T follicular helper cell (primary cell): ENCODE measurements around the gene ASTN1.

ENCODE experiments used
- DNase-seq: peaks from one replicate; pipeline ENCODE4 v3.0.0-alpha.2; 2020; ENCODE audit warnings: low read depth

ASTN1 gene

DNA sequence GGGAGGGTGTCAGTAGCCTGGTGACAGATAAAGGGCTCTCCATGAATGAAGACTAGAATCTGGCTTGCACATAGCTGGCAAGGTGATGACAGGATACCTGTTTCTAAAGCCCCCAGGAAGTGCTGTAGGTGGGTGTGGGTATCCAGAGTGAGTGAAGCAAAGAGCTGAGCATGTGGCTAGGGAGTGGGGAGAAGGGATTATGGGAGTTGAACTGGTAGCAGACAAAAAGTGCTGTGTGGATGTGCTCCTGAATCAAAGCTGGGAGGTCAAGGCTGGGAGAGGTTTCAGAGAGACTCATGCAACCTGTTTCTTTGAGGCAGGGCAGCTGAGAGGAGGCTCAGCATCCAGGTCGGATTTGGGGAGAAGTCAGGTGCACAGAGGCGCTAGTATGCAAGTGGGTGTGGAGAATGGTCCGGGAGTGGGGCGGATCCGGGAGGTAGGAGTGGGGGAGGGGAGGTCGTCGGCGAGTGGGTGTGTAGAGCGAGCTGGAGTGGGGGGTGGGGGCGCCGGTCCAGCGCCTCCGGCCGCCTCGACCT is 600 bp downstream of the ASTN1 start:
- no peak for DNase-seq

- DNase-seq = no peak
Measured at GRCh38 chr1:177162243-177162642, 2.3 kb downstream of the ASTN1 start.

GRCh38 chr1:177146499-177146898 is 18.0 kb downstream of the ASTN1 start:
- DNase-seq = no peak

DNA sequence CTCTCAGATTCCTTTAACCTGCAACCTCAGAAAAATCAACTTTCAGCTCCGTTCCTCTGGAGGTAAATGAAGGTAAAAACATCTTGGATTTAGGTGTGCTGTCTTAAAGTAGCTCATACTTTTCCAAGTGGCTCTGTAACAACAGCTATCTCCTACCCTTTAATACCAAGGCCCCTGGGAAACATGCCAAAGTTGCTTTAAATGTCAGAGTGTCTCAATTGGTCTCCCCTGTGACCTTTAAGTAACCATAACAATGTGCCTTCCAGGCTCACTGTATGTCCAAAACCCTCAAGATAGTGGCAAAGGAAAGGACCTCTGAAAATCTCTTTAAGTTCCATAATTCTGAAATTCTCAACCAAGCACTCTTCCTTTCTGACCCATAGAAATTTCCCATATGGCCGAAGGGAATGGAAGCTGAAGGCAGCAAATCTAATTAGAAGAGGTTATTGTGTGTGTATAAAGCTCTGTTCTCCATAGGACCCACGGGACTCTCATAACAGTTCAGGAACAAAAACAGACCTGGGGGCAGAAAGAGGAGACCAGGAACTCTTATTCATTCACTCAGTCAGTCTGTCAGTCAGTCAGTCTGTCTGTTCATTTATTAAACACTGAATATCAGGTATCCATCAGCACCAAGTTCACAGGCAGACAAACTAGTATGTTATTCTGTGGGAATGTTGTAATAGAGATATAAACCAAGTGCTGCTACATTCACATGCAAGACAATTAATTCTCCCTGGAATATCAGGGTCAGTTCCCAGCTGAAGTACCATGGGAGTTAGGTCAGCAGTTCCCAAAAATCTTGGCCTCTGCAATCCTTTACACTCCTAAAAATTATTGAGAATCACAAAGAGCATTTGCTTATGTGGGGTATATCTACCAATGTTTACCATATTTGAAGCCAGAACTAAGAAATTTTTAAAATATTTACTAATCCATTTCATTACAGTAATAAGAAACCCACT is 19.1 kb downstream of the ASTN1 start:
- DNase-seq = no peak

- DNase-seq = no peak
Measured at GRCh38 chr1:177142791-177143271, 21.7 kb downstream of the ASTN1 start.

DNA sequence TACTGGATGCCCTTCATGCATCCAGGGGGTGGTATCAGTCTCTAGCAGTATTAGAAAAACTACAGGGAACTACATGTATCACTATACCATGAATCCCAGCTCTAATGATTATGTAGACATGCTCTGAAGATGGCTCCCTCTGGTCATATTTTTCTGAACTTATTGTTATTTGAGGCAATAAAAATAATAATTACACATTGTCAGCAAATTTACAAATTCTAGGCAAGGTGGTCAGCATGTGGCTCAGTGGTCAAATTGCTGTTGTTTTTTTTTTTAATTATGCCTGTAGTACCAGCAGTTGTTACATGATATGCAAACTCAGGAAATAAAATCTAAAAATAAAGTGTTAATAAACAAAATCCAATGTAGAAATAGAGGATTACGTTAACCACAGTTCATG is 22.5 kb downstream of the ASTN1 start:
- DNase-seq = no peak

- no peak for DNase-seq
Measured at GRCh38 chr1:177138347-177138746, 26.2 kb downstream of the ASTN1 start.

DNA sequence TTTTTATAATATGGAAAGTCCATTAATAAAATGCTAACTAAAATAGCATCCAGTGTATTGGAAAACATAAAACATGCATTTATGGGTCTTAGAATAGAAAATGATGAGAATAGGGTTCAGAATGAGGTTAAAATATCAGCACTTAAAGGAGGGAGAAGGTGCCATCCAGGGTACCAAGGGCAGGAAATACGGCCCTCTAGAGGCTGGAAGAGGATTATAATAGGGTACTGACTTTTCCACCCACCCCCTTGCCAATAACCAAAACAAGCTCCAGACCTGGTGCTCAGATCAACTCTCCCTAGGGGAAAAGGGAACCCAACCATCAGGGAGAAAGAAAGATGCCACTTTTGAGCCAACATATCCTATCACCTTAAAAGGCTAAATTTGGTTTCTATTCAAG is 26.7 kb downstream of the ASTN1 start:
- DNase-seq = no peak

DNA sequence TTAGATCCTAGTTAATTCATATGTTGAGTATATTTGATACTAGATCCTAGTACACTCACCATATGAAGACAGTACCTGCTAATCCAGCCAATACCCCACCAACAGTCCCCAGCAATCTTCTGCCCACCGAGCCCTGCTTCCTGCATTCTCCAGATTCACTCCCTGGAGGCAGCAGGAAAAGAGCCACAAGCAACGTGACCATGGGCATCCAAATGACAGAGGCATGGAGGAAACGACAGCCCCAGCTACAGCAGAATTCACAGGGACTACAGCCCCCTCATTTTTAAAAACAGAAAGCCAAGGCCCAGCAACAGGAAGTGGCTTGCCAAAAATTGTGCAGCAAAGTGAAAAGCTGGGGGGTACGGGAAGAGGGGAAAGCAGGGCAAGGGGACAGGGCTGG is 29.3 kb downstream of the ASTN1 start:
- no peak for DNase-seq

- no peak for DNase-seq
Measured at GRCh38 chr1:177133977-177134538, 30.5 kb downstream of the ASTN1 start.

GRCh38 chr1:177132141-177132540 is 32.4 kb downstream of the ASTN1 start:
- no peak for DNase-seq

DNA sequence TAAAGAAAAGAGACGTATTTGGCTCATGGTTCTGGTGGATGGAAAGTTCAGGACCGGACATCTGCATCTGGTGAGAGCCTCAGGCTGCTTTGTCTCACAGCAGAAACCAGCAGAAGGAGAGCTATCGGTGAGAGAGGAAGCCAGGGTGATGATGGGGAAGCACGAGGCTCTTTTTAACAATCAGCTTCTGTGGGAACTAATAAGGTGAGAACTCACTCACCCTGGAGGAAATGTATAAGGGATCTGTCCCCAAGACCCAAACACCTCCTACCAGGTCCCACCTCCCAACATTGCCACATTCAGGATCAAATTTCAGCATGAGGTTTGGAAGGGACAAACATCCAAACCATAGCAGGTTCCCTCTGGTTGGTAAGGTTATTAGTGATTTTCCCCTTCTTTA is 32.8 kb downstream of the ASTN1 start:
- DNase-seq = no peak

DNA sequence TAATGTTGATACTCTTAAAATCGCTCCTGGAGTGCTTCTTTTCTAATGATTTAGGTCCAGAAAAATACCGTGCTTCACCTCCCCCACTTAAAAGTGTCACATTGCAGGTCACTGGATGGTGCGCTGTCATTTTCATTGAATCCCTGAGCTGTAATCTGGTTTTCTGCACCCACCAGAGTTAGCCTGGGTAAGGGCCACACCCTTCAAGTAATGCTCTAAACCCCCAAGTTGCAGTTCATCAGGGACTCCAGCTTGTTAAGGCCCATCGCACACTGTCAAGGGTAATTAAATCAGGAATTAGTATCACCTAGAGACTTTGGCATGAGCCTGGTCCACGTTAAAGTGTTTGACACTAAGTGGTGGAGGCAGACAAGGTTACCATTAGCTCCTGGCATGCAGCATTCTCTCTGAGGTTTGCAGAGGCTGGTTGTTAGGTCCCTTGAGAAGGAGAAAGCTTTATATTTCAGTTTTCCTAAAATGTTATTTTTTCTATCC is 34.0 kb downstream of the ASTN1 start:
- DNase-seq = no peak

GRCh38 chr1:177128665-177129281 is 35.7 kb downstream of the ASTN1 start:
- DNase-seq = no peak

- DNase-seq = no peak
Measured at GRCh38 chr1:177126267-177126666, 38.2 kb downstream of the ASTN1 start.

DNA sequence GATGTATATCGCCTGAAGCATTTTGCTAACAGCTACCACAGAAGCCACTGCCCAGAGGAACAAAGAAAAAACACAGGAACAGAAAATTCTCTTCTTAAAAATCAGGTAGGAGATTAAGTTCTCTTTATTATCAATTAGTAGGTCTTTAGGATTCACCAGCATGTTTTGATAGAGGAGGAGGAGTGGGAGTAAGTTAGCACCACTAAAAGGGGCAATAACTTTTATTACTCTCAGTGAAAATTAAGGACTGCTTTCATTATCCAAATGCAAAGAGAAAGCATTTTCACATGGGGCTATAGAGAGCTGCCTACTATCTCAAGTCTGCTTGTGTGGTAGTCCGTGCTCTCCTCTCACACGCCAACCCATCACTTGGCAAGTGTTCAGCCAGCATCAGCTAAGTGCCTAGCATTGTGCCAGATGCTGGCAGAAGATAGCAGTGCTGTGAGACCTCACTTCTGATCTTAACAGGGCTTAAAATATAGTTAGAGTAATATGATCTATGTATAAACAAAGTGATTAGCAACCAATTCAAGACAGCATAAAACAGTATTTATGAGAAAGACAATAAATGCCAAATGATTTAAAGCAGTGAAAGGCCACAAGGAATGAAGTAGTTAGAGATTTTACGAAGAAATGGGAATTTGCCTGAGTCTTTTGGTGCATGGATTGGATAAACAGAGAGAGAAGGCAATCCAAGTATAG is 39.8 kb downstream of the ASTN1 start:
- DNase-seq = no peak

DNA sequence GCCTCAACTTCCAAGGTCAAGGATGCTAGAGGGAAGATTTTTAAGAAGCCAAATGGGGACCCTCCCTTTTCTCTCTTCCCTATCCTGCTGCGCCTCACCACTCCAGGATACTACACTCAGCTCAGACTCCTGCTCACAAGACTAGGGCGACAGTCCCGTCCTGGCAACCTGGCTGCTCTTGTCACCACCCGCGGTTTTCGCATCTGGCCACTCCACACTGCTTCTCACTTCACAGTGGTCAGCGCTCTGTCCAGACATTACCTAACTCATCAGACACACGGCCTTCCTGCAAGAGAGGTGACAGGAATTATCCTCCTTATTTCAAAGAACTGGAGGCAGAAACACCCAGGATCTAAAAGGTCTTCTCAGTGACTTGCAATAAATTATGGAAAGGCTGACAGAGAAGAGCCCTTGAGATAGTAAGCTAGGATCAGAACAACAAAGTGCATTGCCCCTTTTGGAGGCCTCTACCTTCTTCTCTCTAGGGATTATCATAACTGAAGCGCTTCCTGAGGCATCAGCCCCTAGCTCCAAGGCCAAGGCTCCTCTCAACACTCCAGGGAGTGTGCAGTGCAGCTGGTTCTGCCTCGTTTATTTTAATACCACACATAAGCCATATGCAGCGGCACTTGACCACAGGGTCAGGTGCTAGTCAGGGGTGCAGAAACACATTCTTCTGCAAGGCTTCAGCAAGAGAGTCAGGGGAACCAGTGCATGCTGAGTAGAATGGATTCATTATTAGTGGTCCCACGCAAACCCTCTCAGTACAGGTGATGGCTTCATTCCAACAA is 41.9 kb downstream of the ASTN1 start:
- DNase-seq = no peak

GRCh38 chr1:177119311-177119710 is 45.2 kb downstream of the ASTN1 start:
- DNase-seq = no peak

- no peak for DNase-seq
Measured at GRCh38 chr1:177118901-177119300, 45.6 kb downstream of the ASTN1 start.

- no peak for DNase-seq
Measured at GRCh38 chr1:177116941-177117340, 47.6 kb downstream of the ASTN1 start.
